WTC11 (cell line): ENCODE data around the gene PHF13. TPM values are rescaled to one million over a fixed set of nuclear protein-coding genes. Genes with fewer than 3 reads are reported as not detected.
"Not testable (repeated sequence)": the region's sequence is repeated elsewhere in the genome, so short reads cannot be mapped to it uniquely, and the experiment has no call there.

Experiments used
- ATAC-seq: fragments of 200-7000 bp; cut with Tn5 transposase; 2 replicates; pipeline ENCODE4 v1.10.0; 2021; ENCODE audit warnings: mild to moderate bottlenecking, moderate library complexity
- CTCF ChIA-PET: fragments of 300-600 bp; sonication (Branson Sonifier 250); formaldehyde crosslinking; loops from one replicate; lab custom pipeline; 2021; ENCODE audit warnings: antibody characterized with exemption; lab: Charles Lee
- POLR2A ChIA-PET: fragments of 350-600 bp; sonication (Branson Sonifier 250); formaldehyde crosslinking; loops from one replicate; lab custom pipeline; 2021; ENCODE audit warnings: antibody characterized with exemption; lab: Charles Lee
- DNase-seq: peaks from one replicate; pipeline ENCODE4 v3.0.0; 2021; ENCODE audit warnings: low spot score
- H3K27ac Mint-ChIP-seq: 2 replicates; pipeline ENCODE4 v1.8.0; 2021; ENCODE audit warnings: mixed read lengths
- H3K27me3 Mint-ChIP-seq: 2 replicates; pipeline ENCODE4 v1.8.0; 2021; ENCODE audit warnings: low read depth, mild to moderate bottlenecking, moderate library complexity, mixed read lengths
- H3K36me3 Mint-ChIP-seq: 2 replicates; pipeline ENCODE4 v1.8.0; 2021; ENCODE audit warnings: mixed read lengths
- H3K4me1 Mint-ChIP-seq: 2 replicates; pipeline ENCODE4 v1.8.0; 2022; ENCODE audit warnings: mixed read lengths
- H3K4me3 Mint-ChIP-seq: 2 replicates; pipeline ENCODE4 v1.8.0; 2021; ENCODE audit warnings: mild to moderate bottlenecking, moderate library complexity, mixed read lengths
- H3K9me3 Mint-ChIP-seq: 2 replicates; pipeline ENCODE4 v1.8.0; 2021; ENCODE audit warnings: mixed read lengths
- CREM ChIP-seq: sonication (generic); formaldehyde crosslinking; IDR thresholded peaks from 2 replicates; pipeline ENCODE4 v1.8.1; 2022; ENCODE audit warnings: mild to moderate bottlenecking, missing genetic modification reagents, moderate library complexity
- GABPB1 ChIP-seq: sonication (generic); formaldehyde crosslinking; IDR thresholded peaks from 2 replicates; pipeline ENCODE4 v1.8.1; 2023; ENCODE audit warnings: mild to moderate bottlenecking, missing genetic modification reagents
- MYBL2 ChIP-seq: sonication (generic); formaldehyde crosslinking; IDR thresholded peaks from 2 replicates; pipeline ENCODE4 v1.8.1; 2023; ENCODE audit warnings: mild to moderate bottlenecking, moderate library complexity, missing genetic modification reagents
- NFE2L1 ChIP-seq: sonication (generic); formaldehyde crosslinking; IDR thresholded peaks from 2 replicates; pipeline ENCODE4 v1.8.1; 2023; ENCODE audit warnings: missing genetic modification reagents
- NFYB ChIP-seq: sonication (generic); formaldehyde crosslinking; conservative IDR thresholded peaks from 2 replicates; pipeline ENCODE4 v1.8.0; 2022; ENCODE audit warnings: low read depth, missing genetic modification reagents
- NR2C2 ChIP-seq: sonication (generic); formaldehyde crosslinking; IDR thresholded peaks from 2 replicates; pipeline ENCODE4 v1.8.0; 2022; ENCODE audit warnings: mild to moderate bottlenecking, missing genetic modification reagents
- TP53 ChIP-seq: sonication (generic); formaldehyde crosslinking; IDR thresholded peaks from 2 replicates; pipeline ENCODE4 v1.8.1; 2023; ENCODE audit warnings: mild to moderate bottlenecking, missing genetic modification reagents
- ZNF121 ChIP-seq: sonication (generic); formaldehyde crosslinking; IDR thresholded peaks from 2 replicates; pipeline ENCODE4 v1.8.0; 2023; ENCODE audit warnings: missing genetic modification reagents
- ZNF138 ChIP-seq: sonication (generic); formaldehyde crosslinking; conservative IDR thresholded peaks from 2 replicates; pipeline ENCODE4 v1.8.1; 2022; ENCODE audit warnings: mild to moderate bottlenecking, moderate library complexity, missing genetic modification reagents
- total RNA-seq: library from RNA; stranded (reverse); gene quantifications from 3 replicates; pipeline ENCODE4 v1.2.3, GENCODE V29; 2021
- TF ChIP-seq, protein P1 (sequence below): sonication (generic); formaldehyde crosslinking; IDR thresholded peaks from 2 replicates; pipeline ENCODE4 v1.8.0; 2022; ENCODE audit warnings: mild to moderate bottlenecking, missing genetic modification reagents
- TF ChIP-seq, protein P2 (sequence below): fragments of 250-450 bp; sonication (Bioruptor Pico); IDR thresholded peaks from 2 replicates; pipeline ENCODE4 v1.9.0; 2021; ENCODE audit warnings: moderate library complexity, mild to moderate bottlenecking, inconsistent platforms, borderline replicate concordance
- TF ChIP-seq, protein P3 (sequence below): sonication (generic); formaldehyde crosslinking; IDR thresholded peaks from 2 replicates; pipeline ENCODE4 v1.8.0; 2023; ENCODE audit warnings: mild to moderate bottlenecking, missing genetic modification reagents

The PHF13 gene
- total RNA-seq, 1 experiment from 2014 or later: 39.6 TPM

DNA sequence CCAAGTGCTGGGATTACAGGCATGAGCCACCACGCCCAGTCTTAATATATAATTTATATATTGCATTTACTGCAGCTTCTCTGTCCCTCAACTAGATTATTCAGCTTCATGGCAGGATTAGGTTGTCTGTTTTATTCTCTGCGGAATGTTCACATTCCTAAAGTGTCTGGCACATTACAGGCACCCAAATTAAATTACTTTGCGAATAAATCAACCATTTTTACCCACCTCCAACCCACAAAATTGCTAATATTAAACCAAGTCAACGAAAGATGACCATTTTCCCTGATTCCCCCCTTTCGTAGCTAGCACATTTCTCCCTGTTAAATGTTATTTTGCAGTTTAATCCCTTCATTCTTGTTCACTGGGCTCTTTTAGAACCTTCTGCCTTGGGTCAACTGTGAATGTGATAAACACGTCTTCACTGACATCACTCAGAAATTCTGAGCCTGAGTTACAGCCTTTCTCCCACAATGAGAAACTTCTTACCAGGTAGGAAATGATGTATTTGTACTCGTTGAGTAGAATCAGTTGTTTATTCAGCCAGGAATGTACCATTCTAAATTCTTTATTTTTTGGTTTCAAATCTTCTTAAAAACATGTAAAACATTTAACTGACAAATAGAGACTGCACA, 47.0 kb downstream of the PHF13 start:
- Mint-ChIP-seq H3K27ac (no peak overlapping the region), H3K9me3 (peaks cover 9% of the 10 kb centered on the region; the same call in 1 of the 2 replicates), H3K4me3 (no peak overlapping the region), H3K27me3 (no peaks in the 10 kb centered on the region), H3K4me1 (no peaks in the 10 kb centered on the region)
- ATAC-seq: no peak
- CTCF ChIA-PET: no interaction called here
- TF ChIP-seq CREM (CRISPR knock-in tag): no peak
- TF ChIP-seq, all 79 proteins: peak for 0
- no peak for DNase-seq
- peaks cover 43% of the 10 kb centered on the region for H3K36me3 Mint-ChIP-seq
- POLR2A ChIA-PET: no interaction called here

DNA sequence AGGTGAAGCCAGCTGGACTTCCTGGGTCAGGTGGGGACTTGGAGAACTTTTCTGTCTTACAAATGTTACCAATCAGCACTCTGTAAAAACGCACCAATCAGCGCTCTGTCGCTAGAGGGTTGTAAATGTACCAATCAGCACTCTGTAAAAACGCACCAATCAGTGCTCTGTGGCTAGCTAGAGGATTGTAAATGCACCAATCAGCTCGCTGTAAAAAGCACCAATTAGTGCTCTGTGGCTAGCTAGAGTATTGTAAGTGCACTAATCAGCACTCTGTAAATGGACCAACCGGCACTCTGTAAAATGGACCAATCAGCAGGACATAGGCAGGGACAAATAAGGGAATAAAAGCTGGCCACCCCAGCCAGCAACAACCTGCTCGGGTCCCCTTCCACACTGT, 48.9 kb downstream of the PHF13 start:
- DNase-seq, H3K27ac Mint-ChIP-seq, H3K9me3 Mint-ChIP-seq, ATAC-seq, H3K4me1 Mint-ChIP-seq, POLR2A ChIA-PET: not testable (repeated sequence)
- H3K36me3 Mint-ChIP-seq: peaks cover 57% of the 10 kb centered on the region
- peak; percentile 66 for TF ChIP-seq NFYB
- TF ChIP-seq, all 79 proteins: peak for 1; not testable (repeated sequence) for 78
- H3K27me3 Mint-ChIP-seq, CTCF ChIA-PET, H3K4me3 Mint-ChIP-seq: not testable (repeated sequence)

DNA sequence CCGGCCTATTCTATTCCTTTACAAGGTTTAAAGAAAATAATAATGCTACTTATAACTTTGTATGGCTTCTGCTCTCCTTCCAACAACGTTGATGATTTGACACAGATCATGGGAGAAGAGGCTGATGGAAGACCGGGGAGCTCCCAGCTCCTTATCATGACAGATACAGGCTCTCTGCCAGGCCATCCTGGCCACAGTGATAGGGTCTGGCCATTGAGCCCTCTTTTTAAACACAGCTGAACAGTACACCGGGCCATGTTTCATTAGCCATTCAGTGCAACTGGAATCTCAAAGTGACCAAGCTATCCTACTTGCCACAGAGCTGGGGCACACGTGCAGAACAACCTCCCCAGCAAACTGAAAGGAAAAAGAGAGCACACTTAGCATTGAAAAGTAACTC, 53.2 kb downstream of the PHF13 start:
- POLR2A ChIA-PET: no interaction called here
- H3K4me1 Mint-ChIP-seq: no peaks in the 10 kb centered on the region
- TF ChIP-seq NR2C2 (no peak), MYBL2 (CRISPR knock-in tag) (no peak), NFE2L1 (CRISPR knock-in tag) (no peak)
- TF ChIP-seq, protein P1, sequence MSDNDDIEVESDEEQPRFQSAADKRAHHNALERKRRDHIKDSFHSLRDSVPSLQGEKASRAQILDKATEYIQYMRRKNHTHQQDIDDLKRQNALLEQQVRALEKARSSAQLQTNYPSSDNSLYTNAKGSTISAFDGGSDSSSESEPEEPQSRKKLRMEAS: no peak
- TF ChIP-seq, protein P2, sequence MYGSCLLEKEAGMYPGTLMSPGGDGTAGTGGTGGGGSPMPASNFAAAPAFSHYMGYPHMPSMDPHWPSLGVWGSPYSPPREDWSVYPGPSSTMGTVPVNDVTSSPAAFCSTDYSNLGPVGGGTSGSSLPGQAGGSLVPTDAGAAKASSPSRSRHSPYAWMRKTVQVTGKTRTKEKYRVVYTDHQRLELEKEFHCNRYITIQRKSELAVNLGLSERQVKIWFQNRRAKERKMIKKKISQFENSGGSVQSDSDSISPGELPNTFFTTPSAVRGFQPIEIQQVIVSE (CRISPR knock-in tag): no peak
- TF ChIP-seq, all 79 proteins: peak for 0
- CTCF ChIA-PET: interaction anchor here (0.7 kb wide), 1 partner anchor 27 kb away, joined by 4 read pairs; no protein-coding TSS in a partner anchor
- no peak for DNase-seq
- Mint-ChIP-seq H3K27me3 (no peaks in the 10 kb centered on the region), H3K36me3 (peaks cover 71% of the 10 kb centered on the region), H3K4me3 (no peak overlapping the region), H3K27ac (no peak overlapping the region), H3K9me3 (peaks cover 14% of the 10 kb centered on the region)
- ATAC-seq: no peak

DNA sequence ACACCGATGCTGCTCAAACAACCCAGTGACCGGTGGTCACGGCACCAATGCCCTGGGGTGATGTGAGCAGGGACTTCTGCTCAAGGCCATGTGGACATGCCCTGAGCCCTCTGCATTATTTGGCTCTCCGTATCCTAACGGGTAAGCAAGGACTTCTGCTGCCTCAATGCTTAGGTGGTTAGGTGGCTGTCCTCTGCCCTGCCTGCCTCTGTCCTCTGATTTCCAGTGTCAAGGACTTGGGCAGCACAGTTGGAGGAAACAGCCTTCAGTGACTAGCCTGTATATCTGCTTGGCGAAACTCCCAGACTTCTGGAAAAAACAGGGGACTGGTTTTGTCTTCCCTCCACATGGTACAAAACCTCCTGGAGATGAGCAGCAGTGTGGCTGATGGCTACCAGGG, 53.6 kb downstream of the PHF13 start:
- peaks cover 74% of the 10 kb centered on the region for H3K36me3 Mint-ChIP-seq
- peaks cover 14% of the 10 kb centered on the region for H3K9me3 Mint-ChIP-seq
- ChIA-PET POLR2A (no interaction called here), CTCF (interaction anchor here (0.6 kb wide), 1 partner anchor 21 kb away, joined by 3 read pairs; no protein-coding TSS in a partner anchor)
- no peaks in the 10 kb centered on the region for H3K27me3 Mint-ChIP-seq
- ATAC-seq: no peak
- H3K4me3 Mint-ChIP-seq: no peak overlapping the region
- TF ChIP-seq ZNF138 (CRISPR knock-in tag): no peak
- no peaks in the 10 kb centered on the region for H3K4me1 Mint-ChIP-seq
- no peak overlapping the region for H3K27ac Mint-ChIP-seq
- no peak for DNase-seq

DNA sequence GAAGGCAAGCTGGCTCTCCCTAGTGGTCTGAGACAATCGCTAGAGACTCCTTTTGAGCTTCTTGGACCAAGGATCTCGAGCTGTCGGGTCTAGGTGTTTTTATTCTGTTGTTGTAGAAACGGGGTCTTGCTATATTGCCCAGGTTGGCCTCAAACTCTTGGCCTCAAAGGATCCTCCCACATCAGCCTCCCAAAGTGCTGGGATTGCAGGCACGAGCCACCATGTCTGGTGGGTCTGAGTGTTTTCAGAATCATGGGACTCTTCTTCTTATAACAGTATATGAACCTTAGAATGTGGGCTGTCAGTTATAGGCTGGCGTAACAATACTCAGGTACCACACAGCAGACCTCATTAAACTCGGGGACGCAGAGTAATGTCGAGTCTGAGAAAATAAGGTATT, 55.0 kb downstream of the PHF13 start:
- TF ChIP-seq ZNF121 (CRISPR knock-in tag) (peak; percentile 52; the same call in 1 of the 2 replicates), TP53 (CRISPR knock-in tag) (no peak), GABPB1 (no peak)
- TF ChIP-seq, protein P3, sequence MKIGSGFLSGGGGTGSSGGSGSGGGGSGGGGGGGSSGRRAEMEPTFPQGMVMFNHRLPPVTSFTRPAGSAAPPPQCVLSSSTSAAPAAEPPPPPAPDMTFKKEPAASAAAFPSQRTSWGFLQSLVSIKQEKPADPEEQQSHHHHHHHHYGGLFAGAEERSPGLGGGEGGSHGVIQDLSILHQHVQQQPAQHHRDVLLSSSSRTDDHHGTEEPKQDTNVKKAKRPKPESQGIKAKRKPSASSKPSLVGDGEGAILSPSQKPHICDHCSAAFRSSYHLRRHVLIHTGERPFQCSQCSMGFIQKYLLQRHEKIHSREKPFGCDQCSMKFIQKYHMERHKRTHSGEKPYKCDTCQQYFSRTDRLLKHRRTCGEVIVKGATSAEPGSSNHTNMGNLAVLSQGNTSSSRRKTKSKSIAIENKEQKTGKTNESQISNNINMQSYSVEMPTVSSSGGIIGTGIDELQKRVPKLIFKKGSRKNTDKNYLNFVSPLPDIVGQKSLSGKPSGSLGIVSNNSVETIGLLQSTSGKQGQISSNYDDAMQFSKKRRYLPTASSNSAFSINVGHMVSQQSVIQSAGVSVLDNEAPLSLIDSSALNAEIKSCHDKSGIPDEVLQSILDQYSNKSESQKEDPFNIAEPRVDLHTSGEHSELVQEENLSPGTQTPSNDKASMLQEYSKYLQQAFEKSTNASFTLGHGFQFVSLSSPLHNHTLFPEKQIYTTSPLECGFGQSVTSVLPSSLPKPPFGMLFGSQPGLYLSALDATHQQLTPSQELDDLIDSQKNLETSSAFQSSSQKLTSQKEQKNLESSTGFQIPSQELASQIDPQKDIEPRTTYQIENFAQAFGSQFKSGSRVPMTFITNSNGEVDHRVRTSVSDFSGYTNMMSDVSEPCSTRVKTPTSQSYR (CRISPR knock-in tag): no peak
- TF ChIP-seq, protein P2 (CRISPR knock-in tag): no peak
- TF ChIP-seq, all 79 proteins: peak for 1
- Mint-ChIP-seq H3K9me3 (peaks cover 6% of the 10 kb centered on the region), H3K36me3 (peaks cover 73% of the 10 kb centered on the region), H3K27ac (no peak overlapping the region), H3K4me3 (no peak overlapping the region), H3K4me1 (no peaks in the 10 kb centered on the region), H3K27me3 (no peaks in the 10 kb centered on the region)
- no peak for DNase-seq
- CTCF ChIA-PET: no interaction called here
- POLR2A ChIA-PET: no interaction called here
- no peak for ATAC-seq
